GM12801 (cell line): ENCODE data around the gene KCND3.

Experiments
- TF ChIP-seq, protein P1 (sequence below): IDR thresholded peaks from one replicate; pipeline ENCODE4 v1.5.1; 2011; ENCODE audit warnings: control low read depth; ENCODE audit not compliant: insufficient read length; ENCODE audit errors: extremely low read depth

KCND3 gene

DNA sequence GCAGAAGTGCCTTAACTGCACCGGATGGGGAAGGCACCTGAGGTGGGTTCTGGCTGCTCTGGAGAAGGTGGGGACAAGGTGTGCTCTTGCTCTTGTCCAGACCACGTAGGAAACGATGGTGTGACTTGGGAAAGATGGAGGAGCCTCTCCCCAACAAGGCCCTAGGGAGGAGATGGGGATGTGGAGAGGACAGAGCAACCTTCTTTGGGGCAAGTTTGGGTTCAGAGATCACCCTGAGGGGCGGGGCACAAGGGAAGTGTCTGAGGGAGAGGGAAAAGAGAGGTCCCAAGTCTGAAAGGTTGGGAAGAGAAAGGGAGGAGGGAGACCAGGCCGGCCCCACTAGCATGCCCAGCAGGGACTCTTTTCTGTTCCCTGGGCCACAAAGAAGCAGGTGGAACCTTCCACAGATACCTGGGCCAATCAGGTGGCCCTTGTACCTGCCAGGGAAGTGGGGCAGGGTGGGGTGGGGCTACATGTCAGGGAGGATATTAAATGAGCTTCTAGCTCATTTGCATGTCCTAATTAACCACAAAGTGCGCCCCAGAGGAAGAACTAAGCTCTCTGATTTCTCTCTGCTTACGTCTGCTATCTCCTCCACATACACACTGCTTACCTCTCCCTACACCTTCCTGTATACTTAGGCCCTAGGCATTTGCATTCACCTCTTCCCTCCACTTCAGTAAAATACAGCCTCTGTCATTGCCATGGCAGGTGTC is 266.2 kb downstream of the KCND3 start:
- TF ChIP-seq, protein P1, sequence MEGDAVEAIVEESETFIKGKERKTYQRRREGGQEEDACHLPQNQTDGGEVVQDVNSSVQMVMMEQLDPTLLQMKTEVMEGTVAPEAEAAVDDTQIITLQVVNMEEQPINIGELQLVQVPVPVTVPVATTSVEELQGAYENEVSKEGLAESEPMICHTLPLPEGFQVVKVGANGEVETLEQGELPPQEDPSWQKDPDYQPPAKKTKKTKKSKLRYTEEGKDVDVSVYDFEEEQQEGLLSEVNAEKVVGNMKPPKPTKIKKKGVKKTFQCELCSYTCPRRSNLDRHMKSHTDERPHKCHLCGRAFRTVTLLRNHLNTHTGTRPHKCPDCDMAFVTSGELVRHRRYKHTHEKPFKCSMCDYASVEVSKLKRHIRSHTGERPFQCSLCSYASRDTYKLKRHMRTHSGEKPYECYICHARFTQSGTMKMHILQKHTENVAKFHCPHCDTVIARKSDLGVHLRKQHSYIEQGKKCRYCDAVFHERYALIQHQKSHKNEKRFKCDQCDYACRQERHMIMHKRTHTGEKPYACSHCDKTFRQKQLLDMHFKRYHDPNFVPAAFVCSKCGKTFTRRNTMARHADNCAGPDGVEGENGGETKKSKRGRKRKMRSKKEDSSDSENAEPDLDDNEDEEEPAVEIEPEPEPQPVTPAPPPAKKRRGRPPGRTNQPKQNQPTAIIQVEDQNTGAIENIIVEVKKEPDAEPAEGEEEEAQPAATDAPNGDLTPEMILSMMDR: no peak

- TF ChIP-seq, protein P1: no peak
These were observed 268.3 kb downstream of the KCND3 start for GRCh38 chr1:111720977-111721786.
